Mesenchymal stem cell (in vitro differentiated cells and primary cell): ENCODE data around the gene ZNF75A.

Experiments used
- DNase-seq: peaks from one replicate; pipeline ENCODE4 v3.0.0-alpha.2; 2013
- H2AFZ ChIP-seq: one replicate; pipeline ENCODE4 v1.6.1; 2013; ENCODE audit warnings: low read depth, mild to moderate bottlenecking, control low read depth, inconsistent platforms, low read length, moderate library complexity
- H2AK5ac ChIP-seq: 2 replicates; pipeline ENCODE4 v1.6.1; 2013; ENCODE audit warnings: low read length, moderate library complexity, mild to moderate bottlenecking, inconsistent platforms; ENCODE audit not compliant: severe bottlenecking
- H2BK120ac ChIP-seq: one replicate; pipeline ENCODE4 v1.6.1; 2013; ENCODE audit warnings: low read depth, mild to moderate bottlenecking, inconsistent platforms, low read length, moderate library complexity
- H2BK12ac ChIP-seq, 2 experiments: one replicate each; pipeline ENCODE4 v1.6.1; 2013; ENCODE audit warnings: inconsistent platforms in 2 of 2, low read length in 2 of 2, mild to moderate bottlenecking in 2 of 2, moderate library complexity in 2 of 2, control low read depth in 1 of 2
- H2BK15ac ChIP-seq: one replicate; pipeline ENCODE4 v1.6.1; 2013; ENCODE audit warnings: mild to moderate bottlenecking, low read depth, inconsistent platforms; ENCODE audit not compliant: poor library complexity, severe bottlenecking
- H2BK5ac ChIP-seq: 2 replicates; pipeline ENCODE4 v1.6.1; 2013; ENCODE audit warnings: low read depth, mild to moderate bottlenecking, low read length, control low read depth, inconsistent platforms; ENCODE audit not compliant: poor library complexity, severe bottlenecking
- H3K14ac ChIP-seq, 2 experiments: one replicate each; pipeline ENCODE4 v1.6.1; 2013; ENCODE audit warnings: inconsistent platforms in 2 of 2, low read length in 2 of 2, control low read depth in 1 of 2, mild to moderate bottlenecking in 1 of 2, moderate library complexity in 1 of 2
- H3K18ac ChIP-seq, 2 experiments: one replicate each; pipeline ENCODE4 v1.6.1; 2013; ENCODE audit warnings: inconsistent platforms in 2 of 2, low read length in 2 of 2, control low read depth in 1 of 2, low read depth in 1 of 2, mild to moderate bottlenecking in 1 of 2
- H3K23ac ChIP-seq, 2 experiments: one replicate each; pipeline ENCODE4 v1.6.1; 2013; ENCODE audit warnings: inconsistent platforms in 2 of 2, low read length in 2 of 2, mild to moderate bottlenecking in 2 of 2, moderate library complexity in 2 of 2, control low read depth in 1 of 2
- H3K27ac ChIP-seq: 2 replicates; pipeline ENCODE4 v1.5.1; 2013; ENCODE audit warnings: mild to moderate bottlenecking, moderate library complexity, low read length, control low read depth, inconsistent platforms; ENCODE audit not compliant: poor library complexity, severe bottlenecking
- H3K27me3 ChIP-seq, 2 experiments: 2 replicates each; pipeline versions ENCODE4 v1.6.1 to v1.7.0; 2013; ENCODE audit warnings: low read length in 2 of 2, mild to moderate bottlenecking in 2 of 2, moderate library complexity in 2 of 2, control low read depth in 1 of 2, inconsistent platforms in 1 of 2; ENCODE audit not compliant: control insufficient read depth in 1 of 2, insufficient read depth in 1 of 2
- H3K36me3 ChIP-seq, 2 experiments: 2 replicates each; pipeline versions ENCODE4 v1.6.1 to v1.7.0; 2013; ENCODE audit warnings: low read length in 2 of 2, control low read depth in 1 of 2, inconsistent platforms in 1 of 2, low read depth in 1 of 2, mild to moderate bottlenecking in 1 of 2; ENCODE audit not compliant: insufficient read depth in 2 of 2, control insufficient read depth in 1 of 2
- H3K4ac ChIP-seq, 2 experiments: one replicate each; pipeline ENCODE4 v1.6.1; 2013; ENCODE audit warnings: inconsistent platforms in 2 of 2, low read length in 2 of 2, mild to moderate bottlenecking in 2 of 2, moderate library complexity in 2 of 2, control low read depth in 1 of 2, low read depth in 1 of 2
- H3K4me1 ChIP-seq: 2 replicates; pipeline ENCODE4 v1.6.1; 2013; ENCODE audit warnings: low read depth, low read length, control low read depth; ENCODE audit not compliant: control insufficient read depth, insufficient read depth
- H3K4me2 ChIP-seq: 2 replicates; pipeline ENCODE4 v1.6.1; 2013; ENCODE audit warnings: low read length, mild to moderate bottlenecking, inconsistent platforms; ENCODE audit not compliant: poor library complexity, severe bottlenecking
- H3K4me3 ChIP-seq, 2 experiments: 2 replicates each; pipeline versions ENCODE4 v1.5.1 to v1.7.0; 2013; ENCODE audit warnings: low read length in 2 of 2, mild to moderate bottlenecking in 2 of 2, control low read depth in 1 of 2, low read depth in 1 of 2; ENCODE audit not compliant: insufficient read depth in 1 of 2
- H3K79me1 ChIP-seq: replicated peaks from 2 replicates; pipeline ENCODE4 v1.6.1; 2013; ENCODE audit warnings: mild to moderate bottlenecking, control low read depth, low read length, inconsistent platforms; ENCODE audit not compliant: poor library complexity, severe bottlenecking
- H3K9ac ChIP-seq: 2 replicates; pipeline ENCODE4 v1.7.0; 2013; ENCODE audit warnings: mild to moderate bottlenecking, low read length, moderate library complexity
- H3K9me3 ChIP-seq: 2 replicates; pipeline ENCODE4 v1.7.0; 2013; ENCODE audit warnings: mild to moderate bottlenecking, low read length; ENCODE audit not compliant: control insufficient read depth
- H4K8ac ChIP-seq: one replicate; pipeline ENCODE4 v1.6.1; 2013; ENCODE audit warnings: inconsistent platforms, mild to moderate bottlenecking, low read length, moderate library complexity
- H4K91ac ChIP-seq: one replicate; pipeline ENCODE4 v1.6.1; 2013; ENCODE audit warnings: mild to moderate bottlenecking, low read length, inconsistent platforms
- WGBS: methylation state at CpG from one replicate; pipeline ENCODE4 v1.1.7; 2013; ENCODE audit warnings: mixed read lengths; 5-methylcytosine and 5-hydroxymethylcytosine counted together

The ZNF75A gene

GRCh38 chr16:3259836-3260235 lies 45.5 kb upstream of the ZNF75A start:
- Histone ChIP-seq H2AFZ (no peak overlapping the region), H3K36me3 (no peaks in the 10 kb centered on the region), H2BK15ac (no peak overlapping the region), H3K4me1 (peaks cover 9% of the 10 kb centered on the region), H4K91ac (no peak overlapping the region), H2BK120ac (no peak overlapping the region), H3K4ac (no peak overlapping the region), H3K9ac (no peak overlapping the region), H3K27ac (no peak overlapping the region), H2BK5ac (no peak overlapping the region), H3K4me2 (no peak overlapping the region), H2BK12ac (no peak overlapping the region), H3K27me3 (peaks cover 0 to 19% of the 10 kb centered on the region in 2 experiments), H4K8ac (no peak overlapping the region), H3K23ac (no peak overlapping the region), H3K14ac (no peak overlapping the region), H3K4me3 (no peak overlapping the region), H3K79me1 (no peaks in the 10 kb centered on the region), H2AK5ac (no peak overlapping the region), H3K9me3 (no peaks in the 10 kb centered on the region), H3K18ac (no peak overlapping the region)
- no peak for DNase-seq
- WGBS: 95% methylated on average over 5 of the region's 8 CpGs

GRCh38 chr16:3262517-3262916 lies 42.8 kb upstream of the ZNF75A start:
- H4K91ac ChIP-seq: no peak overlapping the region
- no peak overlapping the region for H3K23ac ChIP-seq
- no peak overlapping the region for H2BK120ac ChIP-seq
- H3K4me3 ChIP-seq: no peak overlapping the region
- no peak overlapping the region for H3K4ac ChIP-seq
- H3K4me1 ChIP-seq: peaks cover 1% of the 10 kb centered on the region
- WGBS: 97% methylated on average over 2 of the region's 4 CpGs
- no peak overlapping the region for H3K14ac ChIP-seq
- no peak overlapping the region for H2BK5ac ChIP-seq
- H2AK5ac ChIP-seq: no peak overlapping the region
- no peaks in the 10 kb centered on the region for H3K9me3 ChIP-seq
- H2AFZ ChIP-seq: no peak overlapping the region
- H3K18ac ChIP-seq: no peak overlapping the region
- H3K27ac ChIP-seq: no peak overlapping the region
- DNase-seq: no peak
- peaks cover 0 to 9% of the 10 kb centered on the region in 2 experiments for H3K36me3 ChIP-seq
- peaks cover 0 to 15% of the 10 kb centered on the region in 2 experiments for H3K27me3 ChIP-seq
- no peak overlapping the region for H2BK12ac ChIP-seq
- H2BK15ac ChIP-seq: no peak overlapping the region
- H3K9ac ChIP-seq: no peak overlapping the region
- H3K4me2 ChIP-seq: no peak overlapping the region
- H3K79me1 ChIP-seq: no peaks in the 10 kb centered on the region
- no peak overlapping the region for H4K8ac ChIP-seq

GRCh38 chr16:3264137-3265036 lies 40.9 kb upstream of the ZNF75A start:
- H3K79me1 ChIP-seq: no peaks in the 10 kb centered on the region
- DNase-seq: peak; percentile 96
- 56% methylated on average over 73 of the region's 77 CpGs for WGBS

GRCh38 chr16:3266873-3267537 lies 38.3 kb upstream of the ZNF75A start:
- no peaks in the 10 kb centered on the region for H3K79me1 ChIP-seq
- H2BK12ac ChIP-seq: no peak overlapping the region
- no peak overlapping the region for H2AK5ac ChIP-seq
- no peak overlapping the region for H2BK15ac ChIP-seq
- no peak overlapping the region for H3K4me2 ChIP-seq
- no peak overlapping the region for H2BK120ac ChIP-seq
- no peak overlapping the region for H4K91ac ChIP-seq
- 62% methylated on average over 4 of the region's 5 CpGs for WGBS
- H3K4me3 ChIP-seq: peak overlapping the region in 1 of 2 experiments; percentile 46
- H3K9me3 ChIP-seq: no peaks in the 10 kb centered on the region
- no peak overlapping the region for H3K27ac ChIP-seq
- H3K14ac ChIP-seq: no peak overlapping the region
- no peak overlapping the region for H3K9ac ChIP-seq
- H3K27me3 ChIP-seq: no peaks in the 10 kb centered on the region
- H3K4me1 ChIP-seq: peaks cover 1% of the 10 kb centered on the region
- H2AFZ ChIP-seq: no peak overlapping the region
- H3K4ac ChIP-seq: no peak overlapping the region
- DNase-seq: peak; percentile 57
- no peak overlapping the region for H4K8ac ChIP-seq
- no peak overlapping the region for H2BK5ac ChIP-seq
- no peak overlapping the region for H3K18ac ChIP-seq
- H3K36me3 ChIP-seq: peaks cover 0 to 16% of the 10 kb centered on the region in 2 experiments
- no peak overlapping the region for H3K23ac ChIP-seq

More at GRCh38 chr16:3264137-3265036, 40.9 kb upstream of the ZNF75A start:
- Histone ChIP-seq H4K8ac (peak overlapping the region; percentile 41), H3K4me2 (peak overlapping the region; percentile 63), H3K27me3 (peaks cover 0 to 1% of the 10 kb centered on the region in 2 experiments), H3K9ac (peak overlapping the region; percentile 90), H2AK5ac (no peak overlapping the region), H2BK5ac (no peak overlapping the region), H2BK12ac (no peak overlapping the region), H3K4ac (peak overlapping the region in 1 of 2 experiments; percentile 11), H3K9me3 (no peaks in the 10 kb centered on the region), H3K4me3 (peak overlapping the region; percentile 67 to 90), H3K27ac (peak overlapping the region; percentile 67), H2BK120ac (no peak overlapping the region), H3K14ac (no peak overlapping the region), H3K4me1 (peaks cover 1% of the 10 kb centered on the region), H3K36me3 (peaks cover 0 to 16% of the 10 kb centered on the region in 2 experiments), H2AFZ (peak overlapping the region; percentile 48), H3K23ac (no peak overlapping the region), H4K91ac (peak overlapping the region; percentile 41), H3K18ac (peak overlapping the region; percentile 64 to 86), H2BK15ac (peak overlapping the region; percentile 18)
